Stimulated activated CD4-positive, alpha-beta T cell treated with anti-CD3 and anti-CD28 coated beads, Interleukin-15, amount 100 ng/mL, for 1 hour (primary cell): ENCODE measurements around the gene TGM5.
"Not testable (repeated sequence)": the region's sequence is repeated elsewhere in the genome, so short reads cannot be mapped to it uniquely, and the experiment has no call there.

Experiments
- DNase-seq, 2 donors: peaks; one replicate each; pipeline ENCODE4 v3.0.0-alpha.2; 2020; ENCODE audit warnings: low read depth in 1 of 2, low spot score in 1 of 2

The TGM5 gene

GRCh38 chr15:43266834-43267233 is at the start of gene TGM5:
Gene TGM5 (minus strand): TSS chr15:43266928. CDS start chr15:43266849, 79 bp downstream.
- no peak for DNase-seq

- no peak for DNase-seq
Observed at GRCh38 chr15:43314171-43314570, 47.4 kb upstream of the TGM5 start.

- no peak for DNase-seq
Observed at GRCh38 chr15:43312378-43312777, 45.6 kb upstream of the TGM5 start.

- no peak for DNase-seq
Observed at GRCh38 chr15:43302205-43302817, 35.6 kb upstream of the TGM5 start, which contains the start of gene TGM7. Gene TGM7 (minus strand): TSS chr15:43302255.

GRCh38 chr15:43299884-43300283 is 33.2 kb upstream of the TGM5 start:
- no peak for DNase-seq

- DNase-seq = no peak
Observed at GRCh38 chr15:43299411-43299810, 32.7 kb upstream of the TGM5 start.

- no peak for DNase-seq
Observed at GRCh38 chr15:43294091-43294706, 27.5 kb upstream of the TGM5 start.

- no peak for DNase-seq
Observed at GRCh38 chr15:43293432-43293831, 26.7 kb upstream of the TGM5 start.

GRCh38 chr15:43292375-43293078 is 25.8 kb upstream of the TGM5 start:
- no peak for DNase-seq

- DNase-seq = not testable (repeated sequence)
Observed at GRCh38 chr15:43289656-43290055, 22.9 kb upstream of the TGM5 start.

- no peak for DNase-seq
Observed at GRCh38 chr15:43287254-43287653, 20.5 kb upstream of the TGM5 start.

GRCh38 chr15:43286074-43286473 is 19.3 kb upstream of the TGM5 start:
- DNase-seq = no peak

- no peak for DNase-seq
Observed at GRCh38 chr15:43285609-43286037, 18.9 kb upstream of the TGM5 start.

GRCh38 chr15:43283526-43283925 is 16.8 kb upstream of the TGM5 start:
- DNase-seq = no peak

- no peak for DNase-seq
Observed at GRCh38 chr15:43281926-43282602, 15.3 kb upstream of the TGM5 start.

- no peak for DNase-seq
Observed at GRCh38 chr15:43280996-43281395, 14.3 kb upstream of the TGM5 start.

- DNase-seq = no peak
Observed at GRCh38 chr15:43279496-43279895, 12.8 kb upstream of the TGM5 start.

- no peak for DNase-seq
Observed at GRCh38 chr15:43278869-43279268, 12.1 kb upstream of the TGM5 start.

- no peak for DNase-seq
Observed at GRCh38 chr15:43277901-43278300, 11.2 kb upstream of the TGM5 start.

GRCh38 chr15:43277231-43277823 is 10.6 kb upstream of the TGM5 start:
- no peak for DNase-seq

GRCh38 chr15:43276563-43277200 is 10.0 kb upstream of the TGM5 start:
- no peak for DNase-seq
